HG03378 (cell line): ENCODE data around the gene GAS1.

Experiments used
- ATAC-seq: cut with Tn5 transposase; IDR thresholded peaks from one replicate; pipeline ENCODE4 v1.9.1; 2021; ENCODE audit warnings: mild to moderate bottlenecking, moderate library complexity; ENCODE audit not compliant: unreplicated experiment

The GAS1 gene, protein sequence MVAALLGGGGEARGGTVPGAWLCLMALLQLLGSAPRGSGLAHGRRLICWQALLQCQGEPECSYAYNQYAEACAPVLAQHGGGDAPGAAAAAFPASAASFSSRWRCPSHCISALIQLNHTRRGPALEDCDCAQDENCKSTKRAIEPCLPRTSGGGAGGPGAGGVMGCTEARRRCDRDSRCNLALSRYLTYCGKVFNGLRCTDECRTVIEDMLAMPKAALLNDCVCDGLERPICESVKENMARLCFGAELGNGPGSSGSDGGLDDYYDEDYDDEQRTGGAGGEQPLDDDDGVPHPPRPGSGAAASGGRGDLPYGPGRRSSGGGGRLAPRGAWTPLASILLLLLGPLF

DNA sequence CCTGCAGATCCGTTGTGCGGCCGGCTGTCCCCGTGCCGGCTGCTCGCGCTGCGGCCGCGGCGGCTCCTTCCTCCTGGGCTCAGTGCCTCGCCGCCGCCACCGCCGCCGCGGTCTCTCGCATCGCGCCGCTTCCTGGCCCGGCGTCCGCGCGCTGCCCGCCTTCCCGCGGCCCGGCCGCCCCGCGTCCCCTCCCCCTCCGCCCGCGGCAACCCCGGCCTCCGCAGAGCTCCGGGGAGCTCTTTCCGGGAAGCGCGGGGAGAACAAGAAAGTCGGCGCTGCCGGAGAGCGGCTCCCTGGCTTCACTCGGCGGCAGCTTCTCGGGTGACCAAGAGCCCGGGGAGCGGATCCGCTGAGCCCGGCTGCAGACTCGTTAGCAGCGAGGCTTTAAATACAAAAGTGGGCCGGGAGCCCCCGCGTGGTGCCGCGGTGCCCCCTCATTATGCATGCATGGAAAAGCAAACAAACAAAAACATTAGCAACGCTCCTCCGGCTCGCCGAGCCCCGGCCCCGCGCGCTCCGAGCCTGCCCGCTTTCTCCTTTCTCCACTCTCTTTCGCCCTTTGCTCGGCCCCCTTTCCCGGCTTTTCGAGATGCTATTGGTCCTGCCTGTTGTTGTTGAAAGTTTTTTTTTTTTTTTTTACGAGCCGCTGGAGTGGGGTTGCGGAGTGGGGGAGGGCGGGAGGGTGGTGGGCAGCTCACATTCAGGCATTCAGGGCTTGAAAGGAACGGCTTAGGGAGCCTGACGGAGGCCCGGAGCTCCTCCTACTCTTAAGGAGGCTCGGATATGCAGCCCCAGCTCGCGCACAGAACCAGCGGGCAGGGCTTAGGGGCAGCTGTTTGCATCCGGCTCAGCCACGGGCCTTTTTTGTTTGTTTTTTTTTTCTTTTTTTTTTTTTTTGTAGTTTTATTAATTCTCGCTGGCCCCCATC is at the start of gene GAS1:
GAS1 (minus strand) TSS at position 361 of the 928 bp plus-strand sequence. CDS start 727 bp downstream, outside the sequence.
- ATAC-seq: peak; percentile 46

DNA sequence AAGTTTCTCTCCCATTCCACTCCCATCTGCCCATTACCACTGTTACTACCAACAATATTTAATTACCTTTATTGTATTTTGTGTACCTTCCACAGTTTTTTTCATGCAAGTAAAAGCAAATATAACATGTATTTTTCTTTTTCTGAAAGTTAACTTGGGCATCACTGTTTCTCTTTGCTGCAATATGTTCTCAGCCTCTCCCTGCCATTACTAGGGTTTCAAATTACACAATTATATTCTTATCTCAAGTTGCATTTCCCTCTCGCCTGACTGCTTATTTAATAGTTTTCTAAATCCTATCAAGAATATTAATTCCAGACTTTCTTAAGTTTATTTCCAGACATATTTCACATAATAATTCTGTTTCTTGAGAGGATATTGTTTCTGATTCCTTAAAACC is 46.9 kb upstream of the GAS1 start:
- ATAC-seq: no peak

DNA sequence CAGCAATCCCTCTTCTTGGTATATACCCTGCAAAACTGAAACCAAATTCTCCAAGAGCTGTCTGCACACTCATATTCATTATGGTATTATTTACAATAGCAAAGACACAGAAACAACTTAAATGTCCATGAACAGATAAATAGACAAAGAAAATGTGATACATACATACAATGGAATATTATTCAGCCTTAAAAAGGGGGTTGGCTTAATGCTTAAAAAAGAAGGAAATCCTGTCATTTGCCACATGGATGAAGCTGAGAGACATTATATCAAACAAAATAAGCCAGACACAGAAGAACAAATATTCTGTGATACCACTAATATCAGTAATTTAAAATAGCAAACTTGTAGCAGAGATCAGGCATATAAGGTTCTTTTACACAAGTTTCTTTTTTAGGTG is 46.5 kb upstream of the GAS1 start:
- no peak for ATAC-seq

DNA sequence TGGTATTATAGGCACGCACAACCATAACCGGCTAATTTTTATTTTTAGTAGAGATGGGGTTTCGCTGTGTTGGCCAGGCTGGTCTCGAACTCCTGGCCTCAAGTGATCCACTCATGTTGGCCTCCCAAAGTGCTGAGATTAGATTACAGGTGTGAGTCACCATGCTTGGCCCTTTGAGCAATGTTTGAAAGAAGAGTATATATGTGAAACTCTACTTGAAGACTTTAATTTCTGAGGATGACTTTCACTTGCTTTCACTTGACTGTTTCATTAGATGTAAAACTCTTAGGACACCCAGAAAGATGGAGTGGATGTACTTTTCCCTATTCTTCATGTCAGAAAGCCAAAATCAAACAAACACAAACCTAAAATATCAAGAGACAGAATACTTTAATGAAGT is 43.8 kb upstream of the GAS1 start:
- ATAC-seq: no peak

DNA sequence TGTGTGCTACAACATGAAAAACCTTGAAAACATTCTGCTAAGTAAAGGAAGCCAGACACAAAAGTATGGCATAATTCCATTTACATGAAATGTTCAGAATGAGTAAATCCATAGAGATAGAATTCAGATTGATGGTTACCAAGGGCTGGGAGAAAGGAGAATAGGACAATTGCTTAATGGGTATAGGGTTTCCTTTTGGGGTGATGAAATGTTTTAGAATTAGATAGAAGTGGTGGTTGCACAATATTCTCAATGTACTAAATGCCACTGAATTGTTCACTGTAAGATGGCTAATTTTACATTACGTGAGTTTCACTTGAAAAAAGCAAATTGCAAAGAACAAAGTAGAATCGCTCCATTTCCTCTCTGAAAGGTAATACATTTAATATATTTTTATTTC is 43.0 kb upstream of the GAS1 start:
- no peak for ATAC-seq

DNA sequence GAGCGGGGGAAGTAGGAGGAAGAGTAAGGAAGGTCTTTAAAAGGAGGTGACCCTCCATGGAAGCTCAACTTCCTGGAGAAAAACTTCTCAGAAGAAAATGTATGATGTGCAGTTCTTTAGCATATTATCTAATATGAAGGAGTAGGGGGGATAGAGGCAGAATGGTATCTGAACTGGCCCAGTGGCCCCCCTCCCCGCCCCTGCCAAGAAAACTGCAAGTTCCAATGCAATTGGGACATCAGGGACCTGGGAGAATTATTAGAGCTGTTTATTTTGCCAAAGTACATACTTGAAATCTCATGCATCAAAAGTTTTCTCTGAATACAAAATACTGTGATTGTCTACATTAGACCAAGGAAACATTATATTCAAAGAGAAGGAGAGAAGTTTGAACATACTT is 40.6 kb upstream of the GAS1 start:
- no peak for ATAC-seq

DNA sequence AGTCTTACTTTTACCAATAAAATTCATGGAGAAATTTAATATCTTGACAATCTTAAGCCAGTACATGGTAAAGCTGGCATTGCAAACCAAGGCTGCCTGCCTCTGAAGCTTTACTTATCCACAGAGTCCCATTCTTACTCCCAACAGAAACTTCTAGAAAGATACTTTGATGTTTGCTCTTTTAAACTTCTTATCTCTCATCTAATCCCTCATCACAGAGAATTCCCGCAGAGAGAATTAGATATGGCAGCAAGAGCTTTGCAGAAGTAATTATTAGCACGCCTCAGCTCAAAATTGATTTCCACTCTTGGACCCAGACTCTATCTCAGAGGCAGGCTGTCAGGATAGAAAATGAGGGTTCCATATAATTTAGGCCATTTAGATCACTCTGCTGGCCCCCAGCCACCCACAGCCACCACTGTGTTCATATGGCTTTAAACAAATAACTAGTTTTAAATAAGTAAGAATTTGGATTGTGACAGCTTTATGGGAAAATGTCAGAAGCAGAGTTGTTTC is 37.9 kb upstream of the GAS1 start:
- no peak for ATAC-seq

DNA sequence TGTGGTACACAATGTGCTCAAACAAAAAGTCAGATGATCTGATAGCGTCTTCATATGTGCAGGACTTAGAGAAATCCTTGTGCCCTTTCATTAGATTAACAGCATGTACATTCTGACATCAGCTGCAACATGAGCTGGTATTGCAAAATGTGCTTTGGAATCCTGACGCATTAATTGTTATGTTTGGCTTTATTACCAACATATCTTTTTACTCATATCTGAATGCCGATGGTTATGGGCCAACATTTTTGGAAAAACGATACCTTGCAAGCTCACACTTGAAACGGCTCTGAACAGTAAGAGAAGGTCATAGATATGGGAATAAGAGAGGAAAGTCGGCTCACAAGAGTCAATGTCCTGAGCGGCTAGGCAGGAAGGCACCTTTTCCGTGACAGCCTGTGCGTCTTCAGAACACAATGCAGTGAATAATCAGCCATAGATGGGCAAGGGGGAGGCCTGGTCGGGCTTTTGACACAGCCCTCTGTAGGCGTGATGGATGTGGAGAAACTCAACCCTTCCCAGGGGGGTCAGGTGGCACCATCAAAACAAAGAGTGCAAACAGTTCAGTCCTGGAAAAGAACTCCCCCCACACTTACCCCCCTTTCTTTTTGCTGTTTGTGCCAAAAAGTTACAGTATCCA is 36.4 kb upstream of the GAS1 start:
- no peak for ATAC-seq

DNA sequence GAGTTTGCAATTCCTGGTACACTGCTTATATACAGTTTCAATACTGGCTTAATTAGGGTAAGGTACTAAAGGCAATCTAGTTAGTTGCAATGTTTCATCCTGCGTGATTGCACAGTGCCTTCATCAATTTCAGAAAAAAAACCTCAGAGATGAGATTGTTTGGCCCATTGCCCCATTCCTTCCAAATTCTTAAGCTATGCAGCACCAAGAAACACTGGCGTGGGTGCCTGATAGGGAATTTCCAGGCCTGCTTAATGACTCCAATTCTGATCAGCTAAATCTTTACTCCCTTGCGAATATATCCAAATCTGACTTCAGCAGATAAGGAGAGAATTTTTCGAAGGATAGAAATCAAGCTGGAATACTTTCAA is 35.9 kb upstream of the GAS1 start:
- ATAC-seq: no peak

DNA sequence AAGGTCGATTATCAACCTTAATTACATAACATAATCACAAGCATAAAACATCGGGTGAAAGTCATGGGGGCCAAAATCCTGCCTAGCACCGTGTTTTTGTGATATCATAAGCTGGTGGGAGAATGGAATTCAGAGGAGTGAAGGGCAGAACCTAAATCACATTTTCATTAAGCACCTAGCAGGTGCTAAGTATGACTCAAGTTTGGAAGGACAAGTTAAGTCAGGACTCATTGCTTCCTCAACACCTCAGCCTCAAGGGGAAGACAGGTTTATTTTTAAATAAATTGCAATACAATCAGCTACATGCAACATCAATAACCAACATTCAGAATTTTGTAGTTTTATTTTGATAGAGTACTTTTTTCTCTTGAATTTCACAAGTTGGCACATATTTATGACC is 33.5 kb upstream of the GAS1 start:
- ATAC-seq: no peak

DNA sequence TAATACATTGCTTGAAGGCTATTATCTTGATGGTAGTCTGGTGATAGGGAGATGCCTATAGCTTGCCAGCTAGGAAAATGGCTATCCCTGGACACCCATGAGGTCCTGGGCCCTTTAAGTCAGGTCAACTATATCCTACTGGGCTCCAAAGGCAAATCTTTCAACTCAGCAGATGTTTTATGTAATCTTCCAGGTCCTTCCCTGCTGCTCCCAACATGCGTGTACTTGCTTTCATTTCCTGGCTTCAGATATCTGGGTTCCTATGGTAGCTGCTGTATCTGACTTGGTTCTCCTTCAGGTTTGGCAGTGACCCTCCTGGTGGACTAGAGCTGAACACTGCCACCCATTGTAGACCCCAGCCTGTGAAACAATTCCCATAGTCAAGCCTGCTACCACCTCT is 32.4 kb upstream of the GAS1 start:
- no peak for ATAC-seq

DNA sequence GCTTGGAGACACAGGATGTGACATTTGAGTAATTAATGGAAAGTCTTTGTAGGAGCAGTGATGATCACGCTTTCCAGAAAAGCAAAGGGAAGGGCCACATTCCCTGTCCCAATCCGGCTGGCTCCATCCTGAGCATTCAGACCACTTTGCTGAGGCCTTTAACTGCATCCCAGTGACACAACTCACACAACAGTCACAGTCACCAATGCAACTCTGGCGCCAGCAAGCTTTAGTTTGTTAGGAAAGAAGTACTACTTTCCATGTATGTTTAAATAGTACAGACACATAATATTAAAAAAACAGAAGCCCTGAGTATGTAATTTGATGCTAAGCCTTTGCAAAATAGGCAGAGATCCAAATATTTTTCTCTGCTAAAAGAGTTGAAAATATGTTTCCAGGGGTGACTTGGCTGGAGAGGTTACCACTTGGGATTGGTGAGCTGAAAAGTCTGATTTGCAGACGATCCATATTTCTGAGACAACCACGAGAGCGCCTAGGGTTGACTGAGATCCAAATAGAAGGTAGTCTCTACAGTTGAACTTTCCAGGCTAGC is 31.7 kb upstream of the GAS1 start:
- no peak for ATAC-seq

DNA sequence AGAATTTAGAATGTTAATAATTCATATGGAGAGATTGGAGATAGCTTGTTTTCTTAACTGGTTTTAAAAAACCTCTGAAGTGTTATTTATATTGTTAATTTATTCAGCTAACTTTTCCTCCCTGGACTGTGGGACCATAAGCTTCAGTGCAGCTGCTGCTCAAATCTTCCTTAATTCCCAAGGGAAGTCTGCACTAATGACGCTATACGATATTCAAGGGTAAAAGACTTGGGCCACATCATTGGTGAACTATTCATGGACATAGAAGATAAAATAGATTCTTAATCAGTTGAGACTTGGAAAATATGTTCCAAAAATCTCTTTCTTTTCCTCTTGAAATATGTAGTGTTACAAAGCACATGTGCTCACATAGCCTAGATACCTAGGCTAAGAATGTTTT is 31.1 kb upstream of the GAS1 start:
- ATAC-seq: no peak

DNA sequence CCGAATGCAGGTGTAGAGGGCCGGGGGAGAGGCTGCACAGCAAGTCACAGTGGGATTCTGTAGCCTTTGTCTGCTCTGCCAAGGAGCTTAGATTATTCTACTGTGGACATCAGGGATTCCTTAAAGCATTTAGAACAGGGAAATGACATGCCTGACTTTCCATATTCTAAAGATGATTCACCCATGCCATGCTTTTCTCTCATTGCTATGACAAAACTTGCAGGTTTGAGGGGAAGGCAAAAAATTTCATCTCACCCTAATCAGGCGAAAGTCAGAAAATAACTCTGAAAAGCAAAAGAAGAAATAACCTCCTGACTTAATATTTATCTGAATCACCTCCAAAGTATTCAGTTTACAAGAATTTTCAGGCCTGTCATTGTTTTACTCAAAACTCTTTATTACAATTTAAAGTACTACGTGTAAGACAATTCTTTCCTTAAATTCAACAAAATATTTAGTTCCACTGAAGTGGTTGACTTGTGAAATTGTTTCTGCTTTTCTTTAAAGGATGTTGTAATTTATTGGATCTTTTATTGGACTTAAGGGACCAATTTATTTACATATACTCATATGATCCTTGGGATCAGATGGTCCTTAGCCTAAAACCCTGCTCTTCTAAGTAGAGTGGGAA is 30.0 kb upstream of the GAS1 start:
- no peak for ATAC-seq

DNA sequence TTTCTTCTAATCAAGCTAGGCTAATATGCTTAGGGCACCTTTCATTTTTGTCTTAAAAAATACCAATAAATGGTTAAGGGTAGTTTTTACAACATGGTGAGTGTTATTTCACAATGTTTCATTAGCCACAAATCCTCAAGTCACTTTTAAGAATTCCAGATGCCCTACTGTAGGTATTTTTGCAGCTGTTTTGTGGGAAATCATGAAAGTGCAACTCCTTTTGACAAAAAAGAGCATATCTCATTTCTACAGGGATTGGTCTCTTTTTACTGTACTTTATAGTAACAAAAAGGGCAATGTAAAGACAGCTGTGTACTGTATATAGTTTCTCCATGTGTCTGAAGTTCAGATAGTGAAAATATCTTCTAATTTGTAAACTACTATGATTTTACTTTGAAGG is 28.3 kb upstream of the GAS1 start:
- ATAC-seq: no peak

DNA sequence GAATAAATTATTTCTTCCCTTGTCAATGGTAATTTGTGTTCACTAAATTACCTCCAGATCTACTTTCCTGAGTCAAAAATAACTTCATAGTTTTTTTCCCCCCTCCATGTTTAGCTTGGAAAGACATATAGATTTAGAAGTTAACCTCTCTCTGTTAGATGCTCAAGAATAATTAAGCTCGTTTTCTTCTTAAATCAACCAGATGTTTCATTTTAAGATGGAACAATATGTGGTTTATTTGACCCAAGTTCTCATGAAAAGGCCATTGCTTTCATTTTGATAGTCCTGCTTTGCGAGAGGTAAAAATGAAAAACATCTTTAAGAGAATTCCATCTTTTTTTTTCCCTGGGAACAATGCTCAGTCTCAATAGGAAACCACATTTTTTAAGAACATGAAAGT is 27.7 kb upstream of the GAS1 start:
- ATAC-seq: no peak

DNA sequence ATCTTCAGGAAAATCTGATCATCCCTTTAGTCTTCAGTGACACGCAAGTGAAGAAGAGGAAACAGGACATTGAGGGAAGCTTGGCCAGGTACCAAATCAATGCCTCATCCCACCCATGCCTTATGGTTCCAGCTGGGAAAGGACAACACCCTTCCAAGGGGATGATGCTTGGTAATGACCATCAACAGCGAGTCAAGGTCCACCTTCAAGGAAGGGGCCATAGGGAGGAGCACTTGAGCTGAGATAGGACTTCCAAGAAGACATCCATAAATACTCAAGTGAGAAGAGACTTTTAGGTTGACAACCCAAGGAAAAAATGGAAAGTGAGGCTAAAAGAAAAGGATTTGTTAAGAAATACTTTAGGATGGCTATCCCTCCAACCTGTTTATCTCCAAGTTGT is 27.1 kb upstream of the GAS1 start:
- no peak for ATAC-seq

DNA sequence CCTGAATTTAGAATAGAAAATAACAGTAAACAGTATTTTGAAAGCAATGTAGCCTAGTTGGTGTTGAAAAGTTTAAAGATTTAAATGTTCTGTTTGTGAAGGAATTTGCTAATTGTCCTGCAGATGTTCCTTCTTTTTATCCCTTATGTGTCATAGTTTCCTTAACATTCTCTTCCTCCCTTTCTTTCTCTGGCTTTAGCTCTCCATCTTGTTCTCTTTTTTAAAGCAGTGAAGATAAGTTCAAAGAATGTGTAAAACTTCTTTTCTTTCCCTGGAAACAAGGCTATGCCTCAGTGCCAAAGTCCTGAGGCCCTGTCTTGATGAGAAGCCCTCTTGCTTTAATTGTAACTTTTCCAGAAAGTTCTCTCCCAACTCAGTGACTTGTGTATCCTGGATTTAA is 24.4 kb upstream of the GAS1 start:
- ATAC-seq: no peak

DNA sequence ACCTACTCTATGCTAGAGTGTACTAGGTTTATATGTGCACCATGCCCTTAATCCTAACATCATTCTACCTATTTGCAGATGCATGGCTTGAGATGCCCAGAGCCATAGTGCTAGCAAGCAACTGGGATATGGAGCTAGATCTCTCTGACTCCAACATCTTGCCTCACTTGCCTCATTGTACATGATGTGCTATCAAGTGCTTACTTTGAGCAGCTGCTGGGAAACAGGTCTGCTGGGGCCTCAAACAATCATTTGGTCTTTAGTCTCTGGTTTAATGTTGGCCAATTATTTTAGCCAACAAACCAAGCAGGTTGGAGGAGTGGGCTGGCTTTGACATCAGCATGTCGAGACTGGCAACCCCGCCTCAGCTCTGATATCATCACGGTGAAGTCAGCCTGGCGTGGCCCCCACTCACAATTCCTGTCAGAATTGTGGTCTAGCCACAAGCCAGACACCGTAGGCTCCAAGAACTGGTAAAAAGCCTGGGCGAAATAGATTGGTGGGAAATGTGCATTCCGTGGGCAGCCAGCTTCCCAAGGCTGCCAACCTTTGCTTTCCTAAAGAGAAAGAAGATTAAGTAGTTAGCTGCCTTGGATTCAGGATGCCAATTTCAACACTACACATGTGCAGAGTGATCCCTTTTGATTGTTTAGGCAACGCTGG is 21.1 kb upstream of the GAS1 start:
- ATAC-seq: no peak

DNA sequence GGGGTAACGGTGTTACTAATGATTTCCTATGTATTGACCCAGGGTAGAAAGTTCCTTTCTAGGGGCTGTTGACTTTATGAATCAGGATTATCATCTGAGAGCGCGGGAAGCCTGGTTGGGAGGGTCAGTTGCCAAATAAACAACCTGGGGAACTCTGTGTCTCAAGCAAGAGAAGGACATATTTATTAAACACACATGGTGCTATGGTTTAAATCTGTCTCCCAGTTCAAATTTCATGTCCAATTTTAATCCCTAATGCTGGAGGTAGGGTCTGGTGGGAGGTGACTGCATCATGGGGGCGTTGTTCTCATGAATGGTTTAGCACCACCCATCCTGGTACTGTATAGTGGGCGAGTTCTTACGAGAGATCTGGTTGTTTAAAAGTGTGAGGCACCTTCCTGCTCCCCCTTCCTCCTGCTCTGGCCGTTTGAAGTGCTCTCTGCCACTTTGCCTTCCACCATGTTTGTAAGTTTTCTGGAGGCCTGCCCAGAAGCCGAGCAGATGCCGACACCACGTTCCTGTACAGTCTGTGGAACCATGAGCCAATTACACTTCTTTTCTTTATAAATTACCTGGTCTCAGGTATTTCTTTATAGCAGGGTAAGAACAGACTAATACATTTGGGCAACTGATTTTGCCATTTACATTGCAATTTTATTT is 19.7 kb upstream of the GAS1 start:
- ATAC-seq: no peak
